ENCODE results near the gene CHDH.

- TF ChIP-seq CTCF (optimal IDR thresholded peaks at IDR 0.05 in 1 of 3, IDR thresholded peaks at IDR 0.05 in 1 of 3, conservative IDR thresholded peaks at IDR 0.05 in 1 of 3; ENCODE audit: extremely low read depth in 1 of 3, insufficient read depth in 2 of 3, low read length in 3 of 3): no peak
- TF ChIP-seq EZH2 (IDR thresholded peaks at IDR 0.05; ENCODE audit: low read length): no peak
Measured at GRCh38 chr3:53813876-53814275, 32.3 kb downstream of the CHDH start.

All from keratinocyte (primary cell).